SK-N-SH (cell line): ENCODE data around the gene TMEM214.

Source experiments
- EZH2phosphoT487 ChIP-seq: fragments of 200-600 bp; sonication (generic); IDR thresholded peaks from 2 replicates; pipeline ENCODE4 v1.6.1; 2017; ENCODE audit warnings: low read depth, mixed run types, mild to moderate bottlenecking, antibody characterized with exemption, moderate library complexity, borderline replicate concordance
- GABPA ChIP-seq: IDR thresholded peaks from 2 replicates; pipeline ENCODE4 v1.4.0; 2012; ENCODE audit warnings: low read depth, mild to moderate bottlenecking
- JUND ChIP-seq: IDR thresholded peaks from 2 replicates; pipeline ENCODE4 v1.4.0; 2012
- MAX ChIP-seq: IDR thresholded peaks from 2 replicates; pipeline ENCODE4 v1.4.0; 2012; ENCODE audit warnings: low read depth
- POLR2AphosphoS5 ChIP-seq: IDR thresholded peaks from 2 replicates; pipeline ENCODE4 v1.6.1; 2012; ENCODE audit warnings: low read depth, low read length
- RXRA ChIP-seq: IDR thresholded peaks from 2 replicates; pipeline ENCODE4 v1.4.0; 2012; ENCODE audit warnings: low read depth, mild to moderate bottlenecking, borderline replicate concordance
- TEAD4 ChIP-seq: IDR thresholded peaks from 2 replicates; pipeline ENCODE4 v1.4.0; 2012; ENCODE audit warnings: mild to moderate bottlenecking, borderline replicate concordance; ENCODE audit not compliant: insufficient read depth
- TF ChIP-seq, protein P1 (sequence below): fragments of 200-600 bp; sonication (generic); IDR thresholded peaks from 2 replicates; pipeline ENCODE4 v1.6.1; 2017; ENCODE audit warnings: antibody characterized with exemption, mild to moderate bottlenecking, moderate library complexity
- TF ChIP-seq, protein P2 (sequence below): fragments of 150-350 bp; IDR thresholded peaks from 2 replicates; pipeline ENCODE4 v1.6.1; 2017; ENCODE audit warnings: antibody characterized with exemption, low read length, low read depth, borderline replicate concordance

GRCh38 chr2:27007416-27008374 lies 25.1 kb upstream of the TMEM214 start:
- TF ChIP-seq, protein P1, sequence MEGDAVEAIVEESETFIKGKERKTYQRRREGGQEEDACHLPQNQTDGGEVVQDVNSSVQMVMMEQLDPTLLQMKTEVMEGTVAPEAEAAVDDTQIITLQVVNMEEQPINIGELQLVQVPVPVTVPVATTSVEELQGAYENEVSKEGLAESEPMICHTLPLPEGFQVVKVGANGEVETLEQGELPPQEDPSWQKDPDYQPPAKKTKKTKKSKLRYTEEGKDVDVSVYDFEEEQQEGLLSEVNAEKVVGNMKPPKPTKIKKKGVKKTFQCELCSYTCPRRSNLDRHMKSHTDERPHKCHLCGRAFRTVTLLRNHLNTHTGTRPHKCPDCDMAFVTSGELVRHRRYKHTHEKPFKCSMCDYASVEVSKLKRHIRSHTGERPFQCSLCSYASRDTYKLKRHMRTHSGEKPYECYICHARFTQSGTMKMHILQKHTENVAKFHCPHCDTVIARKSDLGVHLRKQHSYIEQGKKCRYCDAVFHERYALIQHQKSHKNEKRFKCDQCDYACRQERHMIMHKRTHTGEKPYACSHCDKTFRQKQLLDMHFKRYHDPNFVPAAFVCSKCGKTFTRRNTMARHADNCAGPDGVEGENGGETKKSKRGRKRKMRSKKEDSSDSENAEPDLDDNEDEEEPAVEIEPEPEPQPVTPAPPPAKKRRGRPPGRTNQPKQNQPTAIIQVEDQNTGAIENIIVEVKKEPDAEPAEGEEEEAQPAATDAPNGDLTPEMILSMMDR, result no peak
- TF ChIP-seq POLR2AphosphoS5, result no peak
- no peak for TF ChIP-seq MAX
- no peak for TF ChIP-seq JUND
- TF ChIP-seq, protein P2, sequence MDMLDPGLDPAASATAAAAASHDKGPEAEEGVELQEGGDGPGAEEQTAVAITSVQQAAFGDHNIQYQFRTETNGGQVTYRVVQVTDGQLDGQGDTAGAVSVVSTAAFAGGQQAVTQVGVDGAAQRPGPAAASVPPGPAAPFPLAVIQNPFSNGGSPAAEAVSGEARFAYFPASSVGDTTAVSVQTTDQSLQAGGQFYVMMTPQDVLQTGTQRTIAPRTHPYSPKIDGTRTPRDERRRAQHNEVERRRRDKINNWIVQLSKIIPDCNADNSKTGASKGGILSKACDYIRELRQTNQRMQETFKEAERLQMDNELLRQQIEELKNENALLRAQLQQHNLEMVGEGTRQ, result no peak
- no peak for TF ChIP-seq GABPA
- TF ChIP-seq EZH2phosphoT487, result no peak
- no peak for TF ChIP-seq RXRA
- TF ChIP-seq TEAD4, result no peak
